Activated CD8-positive, alpha-beta memory T cell treated with anti-CD3 and anti-CD28 coated beads, Interleukin-2, amount 50 U/mL, for 48 hours (primary cell): ENCODE results near the gene NOL12.
"Not testable (repeated sequence)": the region's sequence is repeated elsewhere in the genome, so short reads cannot be mapped to it uniquely, and the experiment has no call there.

Experiments
- DNase-seq: peaks from one replicate; pipeline ENCODE4 v3.0.0-alpha.2; 2020

The NOL12 gene

DNA sequence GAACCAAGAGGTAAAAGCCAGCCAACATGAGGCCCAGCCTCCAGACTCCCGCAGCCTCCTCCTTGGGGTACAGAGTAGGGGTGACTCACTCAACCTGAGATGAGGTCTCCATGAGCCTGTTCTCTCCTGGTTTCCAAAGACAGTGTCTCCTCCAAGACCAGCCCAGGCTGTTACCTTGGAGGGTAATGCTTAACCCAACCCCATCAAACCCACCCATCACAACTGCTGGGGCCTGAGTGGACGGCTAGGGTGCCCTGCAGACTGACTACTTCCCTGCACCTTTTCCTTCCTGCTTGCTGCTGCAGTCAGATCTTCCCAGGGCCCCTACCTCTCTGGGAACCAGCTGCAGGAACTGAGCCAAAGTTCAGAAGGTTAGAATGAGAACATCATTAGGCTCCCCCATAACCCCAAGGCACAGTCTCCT is 5.1 kb upstream of the NOL12 start:
- DNase-seq, result no peak

DNA sequence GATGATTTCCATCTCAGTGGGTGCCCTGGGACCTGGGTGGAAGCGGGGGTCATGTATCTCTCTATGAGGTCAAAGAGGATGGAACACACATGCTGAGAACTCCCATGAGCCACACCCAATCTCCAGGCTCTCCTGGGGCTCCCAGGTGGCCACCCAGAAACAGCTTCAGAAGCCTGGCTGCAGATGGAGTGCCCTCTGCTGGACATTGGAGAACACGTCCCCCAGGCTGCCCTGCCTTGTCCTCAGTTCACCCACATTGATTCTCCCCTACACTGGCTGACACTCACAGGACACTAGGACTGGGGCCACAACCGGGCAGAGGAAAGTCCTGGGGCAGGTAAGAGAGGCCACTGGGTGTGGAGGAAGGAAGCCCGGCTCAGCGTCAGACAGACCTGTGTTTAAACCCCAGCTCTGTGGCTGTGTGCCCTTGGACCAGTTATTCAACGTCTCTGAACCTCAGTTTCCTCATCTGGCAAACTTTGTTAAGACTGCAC is 4.5 kb upstream of the NOL12 start:
- peak; percentile 83 for DNase-seq

DNA sequence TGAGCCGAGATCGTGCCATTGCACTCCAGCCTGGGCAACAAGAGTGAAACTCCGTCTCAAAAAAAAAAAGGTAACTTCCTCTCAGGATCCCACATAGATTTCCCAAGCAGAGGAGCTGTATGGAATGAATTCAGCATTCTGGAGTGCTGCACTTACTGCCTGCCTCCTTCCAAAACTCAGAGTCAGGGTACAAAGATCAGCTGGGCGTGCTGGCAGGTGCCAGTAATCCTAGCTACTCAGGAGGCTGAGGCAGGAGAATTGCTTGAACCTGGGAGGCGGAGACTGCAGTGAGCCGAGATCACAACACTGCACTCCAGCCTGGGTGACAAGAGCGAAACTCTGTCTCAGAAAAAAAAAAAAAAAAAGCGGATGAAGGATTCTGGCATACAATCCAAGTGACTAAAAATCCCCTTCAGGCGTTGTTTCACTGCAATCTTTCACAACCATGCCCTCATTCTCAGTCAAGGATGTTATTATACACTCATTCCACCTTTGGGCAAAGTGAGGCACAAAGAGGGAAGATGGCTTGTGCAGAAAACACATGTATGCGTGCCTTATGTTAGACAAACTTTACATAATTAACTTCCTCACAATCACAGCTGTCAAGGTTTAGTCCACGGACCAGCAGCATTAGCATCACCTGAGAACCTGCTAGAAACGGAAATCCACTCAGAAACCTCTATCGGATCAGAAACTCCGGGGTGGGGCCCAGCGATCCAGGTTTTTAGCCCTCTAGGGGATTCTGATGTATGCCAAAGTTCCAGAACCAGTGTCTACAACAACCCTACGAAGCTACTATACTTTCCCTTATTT is 1.1 kb upstream of the NOL12 start:
- no peak for DNase-seq

DNA sequence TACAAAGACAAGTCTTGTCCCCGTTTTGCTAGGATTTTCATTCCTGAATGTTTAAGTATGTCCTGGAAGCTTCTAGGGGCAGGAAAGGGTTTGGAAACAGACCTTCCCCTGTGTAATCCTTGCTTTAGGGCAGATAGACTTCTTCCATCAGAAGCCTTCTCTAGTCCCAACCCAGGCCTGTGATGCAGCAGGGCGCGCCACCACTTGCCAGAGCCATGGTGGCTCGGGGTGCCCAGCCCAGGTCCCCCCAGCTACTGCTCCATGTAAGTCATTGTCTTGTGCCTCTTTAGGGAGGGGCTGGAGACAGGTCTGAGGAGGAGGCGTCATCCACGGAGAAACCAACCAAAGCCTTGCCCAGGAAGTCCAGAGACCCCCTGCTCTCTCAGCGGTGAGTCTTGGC is 4.3 kb downstream of the NOL12 start:
- no peak for DNase-seq

DNA sequence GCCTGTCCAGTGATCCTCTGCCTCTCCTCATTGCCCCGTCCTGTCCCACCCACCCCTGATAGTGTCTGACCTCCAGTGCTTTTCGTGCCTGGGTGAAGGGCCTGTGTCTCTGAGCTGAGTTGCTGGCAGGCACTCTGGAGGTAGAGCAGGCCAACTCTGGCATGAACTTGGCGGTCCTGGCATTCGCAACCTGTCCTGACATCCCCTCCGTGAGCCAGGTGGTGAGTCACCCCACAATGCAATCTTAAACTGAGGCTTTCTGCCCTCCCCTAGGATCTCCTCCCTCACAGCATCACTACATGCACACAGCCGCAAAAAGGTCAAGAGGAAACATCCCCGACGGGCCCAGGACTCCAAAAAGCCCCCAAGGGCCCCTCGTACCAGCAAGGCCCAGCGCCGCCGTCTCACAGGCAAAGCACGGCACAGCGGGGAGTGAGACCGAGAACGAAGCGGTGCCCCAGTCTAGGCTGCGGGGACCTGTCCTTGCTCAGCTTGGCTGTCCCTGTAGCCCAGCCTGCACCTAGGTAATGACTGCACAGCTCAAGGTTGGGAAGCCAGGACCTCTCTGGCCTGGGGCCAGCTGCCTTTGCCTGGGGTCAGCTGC is 4.9 kb downstream of the NOL12 start:
- DNase-seq, result no peak

DNA sequence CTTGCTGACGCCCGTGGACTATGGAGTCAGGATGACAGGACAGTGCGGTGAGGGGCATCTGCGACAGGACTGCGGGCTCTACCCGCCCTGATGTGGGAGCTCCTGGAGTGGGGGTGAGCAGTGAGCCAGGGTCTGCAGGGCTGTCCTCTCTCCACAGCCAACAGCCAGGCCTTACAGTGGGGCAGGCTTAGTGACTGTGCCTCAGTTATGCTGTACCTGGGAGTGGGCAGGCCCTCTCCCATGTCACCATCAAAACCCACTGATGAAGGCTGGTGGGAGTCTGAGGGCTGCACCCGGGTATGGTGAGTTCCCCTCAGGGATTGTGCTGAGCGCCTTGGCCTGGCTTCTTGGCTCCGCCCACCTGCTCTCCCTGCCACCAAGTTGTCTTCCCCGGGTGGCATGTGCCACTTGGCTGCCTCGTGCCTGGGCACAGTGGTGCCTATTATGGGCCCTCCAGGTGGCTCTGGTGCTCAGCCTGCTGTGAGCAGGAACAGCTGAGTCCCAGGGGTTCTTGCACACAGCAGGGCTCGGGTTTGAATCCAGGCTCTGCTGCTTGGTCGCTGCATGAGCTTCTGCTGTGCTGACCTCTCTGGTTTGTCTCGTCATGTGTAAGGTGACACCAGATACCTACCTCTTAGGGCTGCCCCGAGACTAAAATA is 6.6 kb downstream of the NOL12 start:
- no peak for DNase-seq

DNA sequence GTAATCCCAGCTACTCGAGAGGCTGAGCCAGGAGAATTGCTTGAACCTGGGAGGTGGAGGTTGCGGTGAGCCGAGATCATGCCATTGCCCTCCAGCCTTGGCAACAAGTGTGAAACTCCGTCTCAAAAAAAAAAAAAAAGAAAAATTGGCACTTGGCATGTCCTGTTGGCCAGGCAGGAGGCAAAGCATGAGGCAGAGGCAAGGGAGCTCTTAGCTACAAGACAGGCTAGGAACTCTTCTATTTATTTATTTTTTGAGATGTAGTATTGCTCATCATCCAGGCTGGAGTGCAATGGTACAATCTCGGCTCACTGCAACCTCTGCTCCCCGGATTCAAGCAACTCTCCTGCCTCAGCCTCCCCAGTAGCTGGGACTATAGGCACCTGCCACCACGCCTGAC is 8.0 kb downstream of the NOL12 start:
- DNase-seq, result not testable (repeated sequence)

DNA sequence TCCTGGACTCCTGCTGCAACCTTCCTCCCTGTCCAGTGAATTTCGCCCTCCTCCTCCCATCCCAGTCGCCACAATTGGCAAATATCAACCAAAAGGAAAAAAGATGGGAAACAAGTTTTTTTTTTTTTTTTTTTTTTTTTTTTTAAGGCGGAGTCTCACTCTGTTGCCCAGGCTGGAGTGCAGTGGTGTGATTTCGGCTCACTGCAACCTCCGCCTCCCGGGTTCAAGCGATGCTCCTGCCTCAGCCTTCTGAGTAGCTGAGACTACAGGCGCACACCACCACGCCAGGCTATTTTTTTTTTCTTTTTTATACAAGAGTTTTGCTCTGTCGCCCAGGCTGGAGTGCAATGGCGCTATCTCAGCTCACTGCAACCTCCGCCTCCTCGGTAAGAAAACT is 10.1 kb downstream of the NOL12 start:
- DNase-seq, result not testable (repeated sequence)

DNA sequence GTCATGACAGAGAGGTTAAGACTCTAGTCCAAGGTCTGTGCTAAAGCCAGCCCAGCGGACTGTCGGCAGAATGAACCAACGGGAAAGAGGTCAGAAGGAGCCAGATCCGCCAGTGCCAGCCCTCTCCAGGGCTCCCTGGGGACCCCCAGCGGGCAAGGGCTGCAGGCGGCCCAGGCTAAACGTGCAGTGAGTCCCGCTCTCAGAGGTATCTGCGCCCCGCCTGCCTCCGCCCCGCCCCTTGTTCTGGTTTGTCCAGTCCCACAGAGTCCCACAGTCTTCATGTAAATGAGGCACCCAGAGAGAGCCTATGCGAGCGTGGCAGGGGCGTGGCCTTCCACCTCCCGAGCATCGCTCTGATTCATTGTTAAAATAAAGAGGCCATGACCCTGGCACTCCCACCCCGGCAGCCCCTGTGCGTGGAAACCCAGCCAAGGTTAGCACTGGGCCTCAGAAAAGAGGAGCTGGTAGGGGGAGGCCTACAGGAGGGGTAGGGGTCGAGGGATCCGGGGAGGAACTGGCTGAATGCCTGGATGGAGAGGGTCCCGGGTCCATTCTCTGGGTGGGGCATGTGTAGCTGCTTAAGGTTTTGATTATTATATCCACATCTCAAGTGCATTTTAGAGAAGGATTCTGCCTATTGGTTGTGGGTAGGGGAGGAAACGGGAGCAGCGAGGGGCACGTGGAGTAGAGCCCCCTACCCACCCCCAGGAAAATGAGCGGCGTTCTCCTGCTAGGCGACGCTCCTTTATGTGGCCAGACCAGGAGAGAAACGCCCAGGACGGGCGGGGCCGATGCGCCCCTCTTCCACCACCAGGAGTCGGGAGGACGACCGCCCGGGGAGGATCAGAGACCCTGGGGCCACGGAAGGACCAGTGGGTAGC is 10.8 kb downstream of the NOL12 start, which contains the start of gene TRIOBP:
TSS of gene TRIOBP (plus strand) at position 392 of the 881 bp plus-strand sequence. CDS start 4,318 bp downstream, outside the sequence.
- peak; percentile 92 for DNase-seq

DNA sequence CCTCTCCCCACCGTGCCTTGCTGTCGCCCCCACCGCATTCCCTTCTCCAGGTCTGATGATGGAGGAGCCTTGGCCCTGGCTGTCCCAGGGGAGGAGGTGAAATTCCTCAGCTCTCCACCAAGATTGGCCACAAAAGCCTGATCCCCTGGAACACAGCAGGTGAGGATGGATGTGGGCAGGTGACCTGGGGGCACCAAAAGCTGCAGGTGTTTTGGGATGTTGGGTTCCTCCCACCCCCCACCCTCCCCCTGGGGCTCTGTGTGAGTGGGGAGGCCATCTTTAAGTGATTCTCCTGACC is 11.3 kb downstream of the NOL12 start:
- DNase-seq, result no peak

DNA sequence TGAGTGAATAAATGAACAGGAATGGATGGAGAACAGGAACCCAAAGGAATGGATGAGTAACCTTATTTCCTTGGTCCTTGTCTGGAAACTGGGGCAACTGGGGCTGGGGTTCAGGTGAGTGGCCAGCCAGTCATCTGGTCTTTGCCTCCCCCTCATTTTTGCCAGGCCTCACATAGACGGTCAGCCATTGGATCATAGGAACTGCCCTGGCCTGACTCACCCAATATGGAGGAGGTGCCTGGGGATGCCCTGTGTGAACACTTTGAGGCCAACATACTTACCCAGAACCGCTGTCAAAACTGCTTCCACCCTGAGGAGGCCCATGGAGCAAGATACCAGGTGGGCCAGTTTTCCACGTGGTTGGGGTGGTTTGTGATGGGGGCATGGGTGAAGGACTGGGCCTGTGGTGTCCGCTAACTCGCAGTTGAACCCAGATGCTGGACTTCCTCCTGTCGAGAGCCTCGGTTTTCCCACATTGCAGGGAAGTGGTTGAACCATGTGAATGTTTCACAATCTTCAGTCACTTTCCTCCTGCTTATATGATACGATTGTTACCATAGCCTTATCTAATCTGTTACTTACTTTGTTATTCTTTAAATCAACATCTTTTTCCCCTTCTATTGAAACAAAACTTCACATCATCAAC is 15.1 kb downstream of the NOL12 start:
- no peak for DNase-seq

DNA sequence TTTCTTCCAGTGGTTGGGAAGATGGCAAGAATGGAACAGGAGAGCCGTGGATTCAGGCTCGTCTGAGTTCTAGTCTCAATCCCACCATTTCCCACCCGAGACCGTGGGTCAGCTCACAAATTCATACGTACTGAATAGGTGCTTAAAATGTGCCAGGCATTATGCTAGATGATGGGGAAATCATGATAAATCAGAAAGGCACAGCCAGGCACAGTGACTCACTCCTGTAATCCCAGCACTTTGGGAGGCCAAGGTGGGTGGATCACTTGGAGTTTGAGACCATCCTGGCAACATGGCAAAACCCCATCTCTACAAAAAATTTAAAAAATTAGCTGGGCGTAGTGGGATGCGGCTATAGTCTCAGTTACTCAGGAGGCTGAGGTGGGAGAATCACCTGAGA is 17.8 kb downstream of the NOL12 start:
- DNase-seq, result no peak

DNA sequence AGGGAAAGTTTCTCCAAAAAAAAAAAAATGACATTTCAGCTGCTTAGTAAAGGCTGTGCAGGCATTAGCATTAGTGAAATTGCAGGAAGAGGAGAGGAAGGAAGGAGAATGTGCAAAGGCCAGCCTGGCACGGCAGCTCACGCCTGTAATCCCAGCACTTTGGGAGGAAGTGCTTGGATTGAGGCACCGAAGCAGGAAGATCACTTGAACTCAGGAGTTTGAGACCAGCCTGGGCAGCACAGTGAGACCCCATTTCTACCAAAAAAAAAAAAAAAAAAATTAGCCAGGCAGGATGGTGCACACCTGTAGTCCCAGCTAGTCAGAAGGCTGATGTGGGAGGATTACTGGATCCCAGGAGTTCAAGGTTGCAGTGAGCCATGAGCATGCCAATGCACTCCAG is 18.5 kb downstream of the NOL12 start:
- DNase-seq, result no peak

DNA sequence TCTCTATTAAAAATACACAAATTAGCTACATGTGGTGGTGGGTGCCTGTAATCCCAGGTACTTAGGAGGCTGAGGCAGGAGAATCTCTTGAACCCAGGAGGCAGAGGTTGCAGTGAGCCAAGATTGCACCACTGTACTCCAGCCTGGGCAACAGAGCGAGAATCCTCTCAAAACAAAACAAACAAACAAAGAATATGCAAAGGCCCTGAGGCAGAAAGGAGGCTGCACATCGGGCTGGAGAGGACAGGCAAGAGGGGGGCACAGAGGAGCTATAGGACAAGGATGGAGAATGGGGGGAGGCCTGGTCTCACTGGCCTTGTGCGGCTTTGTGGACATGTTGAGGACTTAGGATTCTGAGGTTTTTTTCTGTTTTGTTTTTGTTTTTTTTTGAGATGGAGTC is 19.1 kb downstream of the NOL12 start:
- no peak for DNase-seq

DNA sequence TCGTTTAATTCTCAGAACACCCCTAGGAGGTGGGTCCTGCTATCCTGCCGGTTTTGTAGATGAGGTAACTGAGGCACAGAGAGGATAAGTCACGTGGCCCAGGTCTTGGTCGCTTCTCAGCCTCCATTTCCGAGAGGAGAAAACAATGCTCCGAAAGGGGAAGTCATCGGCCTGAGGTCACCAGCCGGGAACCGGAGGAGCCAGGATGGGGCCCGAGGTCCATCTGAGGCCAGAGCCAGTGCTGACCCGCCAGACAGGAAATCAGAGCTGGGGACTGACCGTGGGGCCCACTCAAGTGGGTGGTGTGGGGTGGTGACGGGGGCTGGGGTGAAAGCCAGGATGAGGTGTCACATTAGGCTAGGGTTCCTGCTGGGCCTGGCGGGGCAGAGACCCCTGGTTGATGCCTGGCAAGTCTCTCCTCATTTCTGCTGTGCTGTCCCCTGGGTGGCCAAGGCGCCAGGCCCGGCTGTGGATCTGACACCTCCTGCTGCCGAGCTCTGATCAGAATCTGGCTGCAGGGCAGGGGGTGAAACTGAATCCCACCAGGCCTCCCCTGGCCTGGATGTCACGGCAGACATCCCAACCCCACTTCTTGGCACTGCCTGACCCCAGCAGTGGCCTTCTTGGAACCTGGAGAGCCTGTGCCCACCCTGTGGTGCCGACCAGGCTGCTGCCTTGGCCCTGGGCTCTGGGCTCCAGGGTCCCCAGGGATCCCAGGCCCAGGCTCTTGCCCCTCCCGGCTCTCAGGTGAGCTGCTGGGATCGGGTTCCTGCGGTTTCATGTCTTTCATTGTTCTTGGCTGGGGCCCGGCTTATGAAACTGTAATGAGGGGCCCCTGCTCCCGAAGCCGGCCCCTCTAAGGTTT is 22.7 kb downstream of the NOL12 start:
- DNase-seq, result no peak

DNA sequence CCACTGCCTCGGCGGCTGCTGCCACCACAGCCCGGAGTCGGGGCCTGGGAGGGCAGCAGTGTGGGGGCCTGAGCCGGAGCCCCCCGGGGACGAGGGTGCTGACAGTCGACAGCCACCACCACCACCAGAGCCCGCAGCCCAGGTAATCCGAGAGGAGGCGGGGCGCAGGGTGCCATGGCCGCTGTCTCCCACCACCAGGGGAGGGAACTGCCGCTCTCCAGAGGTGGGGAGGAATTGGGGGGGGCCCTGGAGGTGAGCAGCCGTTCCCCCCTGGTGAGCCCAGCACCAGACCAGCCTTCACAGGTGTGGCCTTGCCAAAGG is 23.3 kb downstream of the NOL12 start:
- DNase-seq, result no peak

DNA sequence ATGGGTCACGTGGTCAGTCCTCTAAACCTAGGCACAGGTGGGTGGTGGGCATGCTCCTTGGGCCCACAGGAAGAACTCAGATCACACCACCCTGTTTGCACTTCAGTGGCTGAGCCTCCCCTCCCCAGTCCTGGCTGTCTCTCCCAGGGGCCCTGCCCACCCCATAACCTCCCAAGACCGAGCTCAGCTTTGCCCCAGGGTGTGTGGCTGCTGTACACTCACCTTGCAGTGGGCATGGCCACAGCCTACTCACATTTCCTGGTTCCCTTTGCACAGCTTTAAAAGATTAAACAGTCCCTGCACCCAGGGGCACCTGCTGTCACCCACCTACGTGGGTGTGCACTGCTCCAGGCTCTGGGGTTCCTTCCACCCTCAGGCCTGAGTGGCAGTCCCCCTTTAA is 24.5 kb downstream of the NOL12 start:
- no peak for DNase-seq

DNA sequence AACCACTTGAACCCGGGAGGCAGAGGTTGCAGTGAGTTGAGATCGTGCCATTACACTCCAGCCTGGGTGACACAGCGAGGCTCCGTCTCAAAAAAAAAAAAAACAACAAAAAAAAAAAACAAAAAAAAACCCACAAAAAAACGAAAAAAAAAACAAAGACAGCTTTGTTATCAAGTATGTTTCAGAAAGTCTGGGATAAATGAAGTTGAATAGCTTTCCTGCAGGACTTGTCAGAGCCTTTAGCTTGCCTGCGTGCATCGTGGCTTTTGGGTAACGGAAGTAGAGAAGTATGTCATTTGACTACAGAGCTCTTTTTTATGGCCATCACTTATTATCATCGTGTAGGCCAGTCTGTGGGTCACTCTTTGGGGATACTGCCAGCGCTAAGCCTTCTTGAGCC is 25.3 kb downstream of the NOL12 start:
- DNase-seq, result no peak

DNA sequence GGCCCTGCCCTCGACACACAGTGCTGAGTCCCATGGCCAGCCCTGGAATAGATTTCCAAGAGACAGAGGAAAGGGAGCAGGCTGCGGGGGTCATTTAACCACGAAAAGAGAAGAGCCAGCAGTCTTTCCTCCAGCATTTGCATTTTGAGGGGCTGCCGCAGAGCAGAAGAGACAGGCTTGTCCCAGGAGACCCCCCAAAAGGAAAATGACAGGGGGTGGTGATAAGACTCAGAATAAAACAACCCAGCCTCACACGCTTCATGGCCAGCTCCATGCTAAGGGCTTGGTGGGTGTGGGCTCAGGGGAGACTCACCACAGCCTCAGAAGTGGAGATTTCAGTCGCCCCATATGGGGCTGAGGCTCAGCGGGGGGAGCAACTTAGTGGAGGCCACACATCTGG is 27.6 kb downstream of the NOL12 start:
- no peak for DNase-seq

DNA sequence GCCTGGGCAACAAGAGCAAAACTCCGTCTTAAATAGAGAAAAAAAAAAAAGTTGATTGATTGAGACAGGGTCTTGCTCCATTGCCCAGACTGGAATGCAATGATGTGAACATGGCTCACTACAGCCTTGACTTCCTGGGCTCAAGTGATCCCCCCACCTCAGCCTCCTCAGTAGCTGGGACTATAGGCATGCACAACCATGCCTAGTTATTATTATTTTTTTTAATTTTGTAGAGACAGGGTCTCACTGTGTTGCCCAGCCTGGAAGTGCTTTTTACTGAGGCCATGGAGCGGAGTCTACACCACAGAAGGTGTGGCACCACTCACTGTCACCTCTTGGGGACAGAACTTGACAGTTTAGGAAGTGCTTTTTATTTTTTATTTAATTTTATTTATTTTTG is 28.5 kb downstream of the NOL12 start:
- DNase-seq, result no peak

DNA sequence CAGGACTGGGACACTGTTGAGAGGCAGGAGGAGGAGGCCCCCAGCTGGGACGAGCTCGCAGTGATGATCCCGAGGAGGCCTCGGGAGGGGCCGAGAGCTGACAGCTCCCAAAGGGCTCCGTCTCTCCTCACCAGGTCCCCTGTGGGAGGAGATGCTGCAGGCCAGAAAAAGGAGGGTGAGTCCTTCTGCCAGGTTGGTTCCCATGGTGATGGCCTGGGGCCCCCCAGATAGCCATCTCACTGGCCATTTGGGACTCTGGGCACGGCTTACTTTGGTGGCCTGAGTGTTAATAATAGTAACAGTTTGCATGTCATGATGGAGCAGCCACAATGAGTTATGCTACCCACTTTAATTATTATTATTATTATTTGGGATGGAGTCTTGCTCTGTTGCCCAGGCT is 29.6 kb downstream of the NOL12 start:
- DNase-seq, result no peak

DNA sequence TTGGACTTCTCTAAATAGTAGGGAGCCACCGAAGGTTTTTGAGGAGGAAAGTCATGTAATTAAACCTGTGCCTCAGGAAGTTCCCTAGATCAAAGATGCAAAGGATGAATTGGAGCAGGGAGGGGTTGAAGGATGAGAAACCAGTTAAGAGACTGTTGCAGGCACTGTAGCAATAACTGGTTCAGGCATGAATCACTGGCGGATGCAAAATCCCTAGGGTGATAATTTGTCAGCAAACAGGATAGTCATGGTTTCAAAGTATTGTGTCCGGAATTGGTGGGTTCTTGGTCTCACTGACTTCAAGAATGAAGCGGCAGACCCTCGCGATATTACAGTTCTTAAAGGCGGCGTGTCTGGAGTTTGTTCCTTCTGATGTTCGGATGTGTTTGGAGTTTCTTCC is 30.6 kb downstream of the NOL12 start:
- no peak for DNase-seq
